AG08395 (cell line): Measurements from ENCODE around the gene TRAPPC8.

ENCODE experiments used
- DNase-seq: peaks from one replicate; pipeline ENCODE4 v3.0.0; 2012; ENCODE audit warnings: mixed read lengths, low spot score

The TRAPPC8 gene

DNA sequence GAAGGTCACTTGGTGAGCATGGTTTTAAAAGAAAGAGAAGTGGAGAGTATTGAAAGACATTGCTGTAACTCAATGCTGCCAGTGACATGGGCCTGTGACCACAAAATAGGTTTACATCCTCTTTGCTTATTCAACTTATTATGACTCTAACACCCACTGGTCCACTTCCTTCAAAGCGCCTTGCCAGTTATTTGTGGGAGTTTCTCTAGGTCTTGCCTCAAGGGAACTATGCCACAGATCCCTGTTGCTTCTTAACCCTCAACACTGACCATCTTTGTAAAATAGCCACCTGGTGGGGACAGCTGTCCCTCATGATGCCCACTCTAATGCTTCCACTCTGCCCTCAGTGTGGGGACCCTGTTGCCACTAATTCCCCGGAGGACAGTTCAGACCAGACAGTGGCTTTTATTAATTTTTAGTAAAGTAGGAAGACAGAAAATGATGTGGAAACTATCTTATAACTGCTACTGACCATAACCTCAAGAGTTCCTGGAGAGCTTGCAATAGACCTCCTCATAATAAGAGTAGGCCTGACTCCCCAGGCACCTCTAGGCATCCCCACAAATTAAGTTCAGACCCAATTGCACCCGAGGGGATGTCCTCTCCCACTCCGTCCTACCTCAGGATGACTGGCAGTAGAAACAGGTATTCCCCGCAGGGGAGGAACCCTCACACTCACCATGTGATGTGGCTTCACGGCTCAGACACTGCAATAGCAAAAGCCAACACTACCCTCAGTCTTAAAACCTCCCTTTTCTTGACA, 150.9 kb downstream of the TRAPPC8 start:
- no peak for DNase-seq

DNA sequence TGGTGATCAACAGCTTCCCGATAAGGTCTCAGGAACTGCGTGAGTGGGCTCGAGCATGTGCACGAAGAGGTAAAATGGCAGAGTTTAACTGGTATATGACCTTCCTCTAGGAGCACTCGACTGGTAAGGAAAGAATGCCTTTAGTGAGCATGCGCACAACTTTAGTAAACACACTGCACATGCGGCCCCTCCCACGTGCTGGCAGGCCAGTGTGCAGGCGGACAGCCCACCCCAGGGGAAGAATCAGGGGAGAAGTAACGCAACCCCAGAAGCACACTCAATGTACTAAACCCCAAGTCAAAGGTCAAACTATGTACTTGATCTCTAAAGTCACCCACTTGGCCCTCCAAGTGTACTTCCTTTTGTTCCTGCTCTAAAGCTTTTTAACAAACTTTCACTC, 153.5 kb downstream of the TRAPPC8 start:
- DNase-seq: no peak

DNA sequence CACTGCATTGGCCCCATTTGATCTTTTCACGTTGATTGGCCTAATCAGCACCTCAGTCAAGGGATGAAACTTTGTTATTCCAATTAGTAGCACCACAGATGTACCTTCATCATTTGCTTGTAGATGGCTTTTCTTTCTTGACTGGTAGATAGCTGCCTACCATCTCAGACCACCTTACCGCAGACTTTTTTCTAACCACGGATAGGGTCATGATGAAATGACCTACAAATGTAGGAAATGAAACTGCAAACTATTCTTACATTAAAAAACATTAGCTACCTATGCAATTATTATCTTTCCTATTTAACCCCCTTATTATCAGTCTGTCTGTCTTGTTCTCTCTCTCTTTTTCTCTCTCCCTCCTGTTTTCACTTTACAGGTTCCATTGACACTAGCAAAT, 159.9 kb downstream of the TRAPPC8 start:
- DNase-seq: no peak
